Mesothelial cell of epicardium (in vitro differentiated cells): ENCODE measurements around the gene STAM. TPM values are rescaled to one million over a fixed set of nuclear protein-coding genes. Genes with fewer than 3 reads are reported as not detected.

Experiments used
- DNase-seq, 2 experiments: peaks; one replicate each; pipeline ENCODE4 v3.0.0; 2021; ENCODE audit warnings: low spot score in 2 of 2; ENCODE audit not compliant: unreplicated experiment in 2 of 2
- H3K27ac Mint-ChIP-seq: 2 replicates; pipeline ENCODE4 v1.8.0; 2021; ENCODE audit warnings: mixed read lengths
- H3K27me3 Mint-ChIP-seq: 2 replicates; pipeline ENCODE4 v1.8.0; 2021; ENCODE audit warnings: low read depth, mixed read lengths
- H3K36me3 Mint-ChIP-seq: 2 replicates; pipeline ENCODE4 v1.8.0; 2021; ENCODE audit warnings: mixed read lengths
- H3K4me1 Mint-ChIP-seq: 2 replicates; pipeline ENCODE4 v1.8.0; 2021; ENCODE audit warnings: mixed read lengths
- H3K4me3 Mint-ChIP-seq: 2 replicates; pipeline ENCODE4 v1.8.0; 2021; ENCODE audit warnings: mild to moderate bottlenecking, moderate library complexity, mixed read lengths
- H3K9me3 Mint-ChIP-seq: 2 replicates; pipeline ENCODE4 v1.8.0; 2021; ENCODE audit warnings: mixed read lengths
- CTCF ChIP-seq: fragments of 200-600 bp; sonication (generic); IDR thresholded peaks from one replicate; pipeline ENCODE4 v1.5.0; 2021; ENCODE audit warnings: antibody characterized with exemption; ENCODE audit not compliant: unreplicated experiment
- total RNA-seq: library from RNA; stranded (reverse); gene quantifications from 3 replicates; pipeline ENCODE4 v1.2.1, GENCODE V29; 2021

The STAM gene
- 27.6 to 31.3 TPM (median 30.4 TPM) in 3 replicates for total RNA-seq

- Mint-ChIP-seq H3K36me3 (no peaks in the 10 kb centered on the region), H3K27me3 (no peaks in the 10 kb centered on the region), H3K4me3 (peak within 1 kb of the TSS; percentile 90), H3K9me3 (peaks cover 6% of the 10 kb centered on the region), H3K27ac (peak within 1 kb of the TSS; percentile 100), H3K4me1 (peaks cover 30% of the 10 kb centered on the region)
- TF ChIP-seq CTCF: no peak
- DNase-seq: peak; percentile 86 to 91
Measured at GRCh38 chr10:17643755-17644484, at the start of gene STAM. Gene STAM, plus strand, starts transcription at chr10:17644151. Its CDS starts 189 bp downstream, at chr10:17644340.

- Mint-ChIP-seq H3K4me1 (no peaks in the 10 kb centered on the region), H3K36me3 (no peaks in the 10 kb centered on the region), H3K9me3 (no peaks in the 10 kb centered on the region), H3K27me3 (no peaks in the 10 kb centered on the region), H3K4me3 (no peak overlapping the region), H3K27ac (no peak overlapping the region)
- TF ChIP-seq CTCF: no peak
- DNase-seq: no peak
Measured at GRCh38 chr10:17597386-17597785, 46.6 kb upstream of the STAM start.

- no peaks in the 10 kb centered on the region for H3K27me3 Mint-ChIP-seq
- H3K4me3 Mint-ChIP-seq: no peak overlapping the region
- H3K9me3 Mint-ChIP-seq: no peaks in the 10 kb centered on the region
- DNase-seq: no peak
- H3K27ac Mint-ChIP-seq: no peak overlapping the region
- no peaks in the 10 kb centered on the region for H3K36me3 Mint-ChIP-seq
- TF ChIP-seq CTCF: no peak
- H3K4me1 Mint-ChIP-seq: no peaks in the 10 kb centered on the region
Measured at GRCh38 chr10:17599089-17599488, 44.9 kb upstream of the STAM start.

- Mint-ChIP-seq H3K36me3 (no peaks in the 10 kb centered on the region), H3K4me3 (no peak overlapping the region), H3K4me1 (peaks cover 3% of the 10 kb centered on the region), H3K27me3 (no peaks in the 10 kb centered on the region), H3K9me3 (no peaks in the 10 kb centered on the region), H3K27ac (no peak overlapping the region)
- DNase-seq: no peak
- no peak for TF ChIP-seq CTCF
Measured at GRCh38 chr10:17605936-17606335, 38.0 kb upstream of the STAM start.

GRCh38 chr10:17606547-17607040 is 37.4 kb upstream of the STAM start:
- peaks cover 3% of the 10 kb centered on the region for H3K4me1 Mint-ChIP-seq
- DNase-seq: no peak
- no peaks in the 10 kb centered on the region for H3K36me3 Mint-ChIP-seq
- H3K4me3 Mint-ChIP-seq: no peak overlapping the region
- H3K27me3 Mint-ChIP-seq: no peaks in the 10 kb centered on the region
- H3K9me3 Mint-ChIP-seq: no peaks in the 10 kb centered on the region
- TF ChIP-seq CTCF: no peak
- H3K27ac Mint-ChIP-seq: no peak overlapping the region
